Endodermal cell (in vitro differentiated cells): ENCODE results near the gene ERMARD. TPM values are rescaled to one million over a fixed set of nuclear protein-coding genes. Genes with fewer than 3 reads are reported as not detected.

Experiments
- DNase-seq: peaks from one replicate; pipeline ENCODE4 v3.0.0-alpha.2; 2017
- H3K27ac ChIP-seq: 2 replicates; pipeline ENCODE4 v1.5.1; 2013; ENCODE audit warnings: mild to moderate bottlenecking, low read depth, low read length, moderate library complexity
- H3K27me3 ChIP-seq: 2 replicates; pipeline ENCODE4 v1.6.1; 2013; ENCODE audit warnings: mild to moderate bottlenecking, low read length, moderate library complexity; ENCODE audit not compliant: insufficient read depth, control insufficient read depth, poor library complexity, severe bottlenecking
- H3K36me3 ChIP-seq: 2 replicates; pipeline ENCODE4 v1.7.0; 2013; ENCODE audit warnings: mild to moderate bottlenecking, low read length, moderate library complexity; ENCODE audit not compliant: control insufficient read depth, insufficient read depth
- H3K4me1 ChIP-seq: one replicate; pipeline ENCODE4 v1.7.0; 2013; ENCODE audit warnings: low read length; ENCODE audit not compliant: control insufficient read depth, insufficient read depth
- H3K4me3 ChIP-seq: 2 replicates; pipeline ENCODE4 v1.5.1; 2013; ENCODE audit warnings: mild to moderate bottlenecking, low read length, moderate library complexity
- H3K9ac ChIP-seq: 2 replicates; pipeline ENCODE4 v1.6.1; 2013; ENCODE audit warnings: mild to moderate bottlenecking, low read length, moderate library complexity; ENCODE audit not compliant: poor library complexity, severe bottlenecking; ENCODE audit errors: extremely low read depth
- H3K9me3 ChIP-seq: 2 replicates; pipeline ENCODE4 v1.6.1; 2013; ENCODE audit warnings: mild to moderate bottlenecking, low read length, moderate library complexity; ENCODE audit not compliant: control insufficient read depth
- H3K27ac Mint-ChIP-seq: 2 replicates; pipeline ENCODE4 v1.8.0; 2020; ENCODE audit warnings: mixed read lengths
- H3K27me3 Mint-ChIP-seq: 2 replicates; pipeline ENCODE4 v1.8.0; 2021; ENCODE audit warnings: mild to moderate bottlenecking, mixed read lengths; ENCODE audit not compliant: insufficient read depth
- H3K36me3 Mint-ChIP-seq: 2 replicates; pipeline ENCODE4 v1.8.0; 2020; ENCODE audit warnings: low read depth, mixed read lengths
- H3K4me1 Mint-ChIP-seq: 2 replicates; pipeline ENCODE4 v1.8.0; 2020; ENCODE audit warnings: mixed read lengths
- H3K4me3 Mint-ChIP-seq: 2 replicates; pipeline ENCODE4 v1.8.0; 2020; ENCODE audit warnings: mild to moderate bottlenecking, moderate library complexity, mixed read lengths
- H3K9me3 Mint-ChIP-seq: 2 replicates; pipeline ENCODE4 v1.8.0; 2020; ENCODE audit warnings: mild to moderate bottlenecking, mixed read lengths
- CTCF ChIP-seq: fragments of 200-600 bp; sonication (generic); conservative IDR thresholded peaks from 2 replicates; pipeline ENCODE4 v1.5.0; 2021; ENCODE audit warnings: antibody characterized with exemption, mild to moderate bottlenecking
- WGBS, 2 experiments: methylation state at CpG; one replicate each; pipeline versions ENCODE4 v1.1.5 to v1.1.7; 2013; ENCODE audit warnings: missing lambda C conversion rate in 2 of 2, mixed read lengths in 1 of 2; ENCODE audit not compliant: insufficient coverage in 1 of 2, insufficient read length in 1 of 2; 5-methylcytosine and 5-hydroxymethylcytosine counted together
- total RNA-seq, 2 donors: library from RNA; stranded (reverse); fragmentation: NEBNext Ultra II Directional in 1 of 2; extraction: Animal tissue kit (Norgen Biotek cat#: 25700) in 1 of 2; gene quantifications; 2 replicates in 1 of 2; 3 replicates in 1 of 2; pipeline ENCODE4 v1.2.1, GENCODE V29; 2021

The ERMARD gene
- total RNA-seq, 2 donors from 2014 or later = 14.4 to 24.2 TPM

DNA sequence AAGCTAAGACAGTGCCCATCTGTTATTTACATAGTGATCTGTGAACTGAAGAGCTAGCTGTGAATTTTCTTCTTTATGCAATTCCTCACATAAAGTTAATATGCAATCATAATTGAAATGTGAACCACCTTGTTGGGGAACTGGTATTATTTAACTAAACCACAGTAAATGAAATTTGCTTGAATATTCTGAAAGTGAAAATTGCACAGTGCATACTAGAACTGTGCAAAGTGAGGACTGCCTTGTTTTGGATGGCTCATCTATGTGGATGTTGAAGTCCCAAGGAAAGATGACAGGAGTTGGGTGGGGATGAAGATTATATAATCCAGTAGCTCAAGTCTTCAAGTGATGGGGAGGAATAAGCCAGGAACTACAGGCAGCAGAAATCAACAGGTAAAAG, 21.5 kb upstream of the ERMARD start:
- H3K27ac ChIP-seq = no peak overlapping the region
- H3K36me3 ChIP-seq = no peaks in the 10 kb centered on the region
- Mint-ChIP-seq H3K4me1 (peaks cover 15% of the 10 kb centered on the region), H3K27ac (no peak overlapping the region), H3K9me3 (peaks cover 3% of the 10 kb centered on the region), H3K36me3 (no peaks in the 10 kb centered on the region), H3K4me3 (no peak overlapping the region), H3K27me3 (peaks cover 6% of the 10 kb centered on the region)
- no peak overlapping the region for H3K4me3 ChIP-seq
- H3K4me1 ChIP-seq = peaks cover 2% of the 10 kb centered on the region
- H3K9ac ChIP-seq = no peak overlapping the region
- TF ChIP-seq CTCF = no peak
- no peaks in the 10 kb centered on the region for H3K27me3 ChIP-seq
- no peak for DNase-seq
- no peaks in the 10 kb centered on the region for H3K9me3 ChIP-seq

DNA sequence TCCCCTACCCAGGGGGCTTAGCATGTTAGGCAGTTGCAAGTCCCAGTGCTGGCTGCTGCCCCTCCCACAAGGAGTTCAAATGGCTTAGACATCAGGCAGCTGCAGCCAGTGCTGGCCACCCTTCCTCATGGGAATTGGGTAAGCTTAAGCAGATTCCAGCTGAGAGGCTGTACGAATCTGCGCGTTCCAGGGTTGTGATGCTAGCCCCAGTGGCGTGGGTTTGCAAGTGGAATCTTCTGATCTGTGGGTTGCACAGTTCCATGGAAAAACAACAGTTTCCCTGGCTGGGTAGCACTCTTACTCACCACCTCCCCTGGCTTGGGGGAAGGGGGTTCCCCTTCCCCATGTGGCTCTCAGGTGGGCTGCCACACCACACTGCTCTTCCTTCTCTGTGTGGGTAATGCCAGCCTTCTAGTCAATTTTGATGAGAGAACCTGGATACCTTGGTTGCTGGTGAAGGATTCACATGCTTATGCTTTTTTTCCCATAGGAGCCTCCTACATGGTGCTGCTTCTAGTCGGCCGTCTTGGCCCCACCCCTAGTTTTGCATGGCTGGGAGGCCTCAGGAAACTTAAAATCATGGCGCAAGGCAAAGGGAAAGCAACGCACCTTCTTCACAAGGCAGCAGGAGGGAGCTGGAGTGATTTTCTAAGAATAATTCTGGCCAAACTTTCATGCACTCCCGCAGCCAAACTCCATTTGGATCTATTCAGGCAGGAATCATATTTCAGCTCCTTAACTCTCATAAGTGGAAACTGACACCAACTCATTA, 13.0 kb upstream of the ERMARD start:
- WGBS, 2 experiments = 87 to 91% methylated on average over 5 to 9 of the region's 9 CpGs
- no peak for DNase-seq
- H3K27ac Mint-ChIP-seq = no peak overlapping the region

GRCh38 chr6:169738976-169739529, 12.4 kb upstream of the ERMARD start:
- 85 to 100% methylated on average over 1 of the region's 2 CpGs for WGBS, 2 experiments
- no peak for TF ChIP-seq CTCF
- Mint-ChIP-seq H3K27me3 (peaks cover 8% of the 10 kb centered on the region), H3K4me3 (no peak overlapping the region), H3K9me3 (no peaks in the 10 kb centered on the region), H3K27ac (no peak overlapping the region), H3K36me3 (no peaks in the 10 kb centered on the region), H3K4me1 (peaks cover 2% of the 10 kb centered on the region)
- Histone ChIP-seq H3K9me3 (no peaks in the 10 kb centered on the region), H3K4me1 (no peaks in the 10 kb centered on the region), H3K36me3 (no peaks in the 10 kb centered on the region), H3K4me3 (no peak overlapping the region), H3K9ac (no peak overlapping the region), H3K27ac (no peak overlapping the region), H3K27me3 (no peaks in the 10 kb centered on the region)
- no peak for DNase-seq

More for the DNA sequence above, 13.0 kb upstream of the ERMARD start:
- H3K36me3 Mint-ChIP-seq = no peaks in the 10 kb centered on the region
- no peaks in the 10 kb centered on the region for H3K36me3 ChIP-seq
- H3K9ac ChIP-seq = no peak overlapping the region
- peaks cover 2% of the 10 kb centered on the region for H3K4me1 Mint-ChIP-seq
- H3K4me3 ChIP-seq = no peak overlapping the region
- no peak overlapping the region for H3K27ac ChIP-seq
- H3K9me3 Mint-ChIP-seq = peaks cover 1% of the 10 kb centered on the region
- no peak overlapping the region for H3K4me3 Mint-ChIP-seq
- no peaks in the 10 kb centered on the region for H3K27me3 ChIP-seq
- no peaks in the 10 kb centered on the region for H3K9me3 ChIP-seq
- no peaks in the 10 kb centered on the region for H3K4me1 ChIP-seq
- H3K27me3 Mint-ChIP-seq = peaks cover 8% of the 10 kb centered on the region
- no peak for TF ChIP-seq CTCF
